Skeletal muscle tissue (tissue), 4 donors: ENCODE results near the gene ERAP2. TPM values are rescaled to one million over a fixed set of nuclear protein-coding genes. Genes with fewer than 3 reads are reported as not detected.
A peak's percentile ranks its signal among the peaks of the same experiment; 100 is the strongest.
"Not testable (repeated sequence)": the region's sequence is repeated elsewhere in the genome, so short reads cannot be mapped to it uniquely, and the experiment has no call there.

ENCODE experiments used
- H3K27ac ChIP-seq: one replicate; pipeline ENCODE4 v1.7.0; 2013; ENCODE audit warnings: mild to moderate bottlenecking, low read depth, low read length, inconsistent platforms
- H3K27me3 ChIP-seq, 3 donors: one replicate each; pipeline ENCODE4 v1.7.0; 2013; ENCODE audit warnings: low read length in 3 of 3; ENCODE audit not compliant: control insufficient read depth in 3 of 3, insufficient read depth in 3 of 3
- H3K36me3 ChIP-seq, 3 donors: one replicate each; pipeline ENCODE4 v1.7.0; 2013; ENCODE audit warnings: low read length in 3 of 3; ENCODE audit not compliant: control insufficient read depth in 3 of 3, insufficient read depth in 3 of 3
- H3K4me1 ChIP-seq, 3 donors: one replicate each; pipeline ENCODE4 v1.7.0; 2013; ENCODE audit warnings: low read length in 3 of 3, mild to moderate bottlenecking in 3 of 3; ENCODE audit not compliant: control insufficient read depth in 3 of 3, insufficient read depth in 3 of 3
- H3K4me3 ChIP-seq, 3 donors: one replicate each; pipeline ENCODE4 v1.7.0; 2013; ENCODE audit warnings: low read length in 3 of 3
- H3K9ac ChIP-seq, 3 donors: one replicate each; pipeline ENCODE4 v1.7.0; 2013; ENCODE audit warnings: low read length in 3 of 3, mild to moderate bottlenecking in 3 of 3, moderate library complexity in 2 of 3, low read depth in 1 of 3
- H3K9me3 ChIP-seq, 3 donors: one replicate each; pipeline ENCODE4 v1.7.0; 2013; ENCODE audit warnings: low read length in 3 of 3; ENCODE audit not compliant: control insufficient read depth in 3 of 3
- total RNA-seq: library from RNA; depleted of rRNA; stranded (reverse); fragments of >200 nt; gene quantifications from one replicate; pipeline ENCODE4 v1.2.3, GENCODE V29; 2014
- donor health status: Osteomylitis.

Gene ERAP2
- total RNA-seq, 1 donor from 2014 or later, result 20.9 TPM

DNA sequence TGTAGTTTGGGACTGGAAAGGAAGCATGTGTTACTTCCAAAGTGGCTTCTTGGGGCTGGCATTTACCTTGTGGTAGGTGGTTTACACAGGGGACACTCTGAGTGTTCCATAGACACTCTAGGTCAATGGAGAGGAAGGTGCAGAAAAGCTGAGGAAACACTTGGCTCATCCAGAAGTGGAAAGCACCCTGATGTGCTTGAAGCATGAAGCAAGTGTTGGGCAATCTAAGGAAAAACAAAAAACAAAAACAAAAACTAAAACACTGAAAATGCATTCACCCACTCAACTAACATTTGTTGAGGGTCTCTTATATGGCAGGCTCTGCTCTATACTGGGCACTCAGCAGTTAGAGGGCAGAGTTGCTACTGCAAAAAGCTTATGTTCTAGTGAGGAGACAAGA, 2.9 kb upstream of the ERAP2 start:
- no peaks in the 10 kb centered on the region for H3K27me3 ChIP-seq
- H3K9ac ChIP-seq, result no peak overlapping the region

DNA sequence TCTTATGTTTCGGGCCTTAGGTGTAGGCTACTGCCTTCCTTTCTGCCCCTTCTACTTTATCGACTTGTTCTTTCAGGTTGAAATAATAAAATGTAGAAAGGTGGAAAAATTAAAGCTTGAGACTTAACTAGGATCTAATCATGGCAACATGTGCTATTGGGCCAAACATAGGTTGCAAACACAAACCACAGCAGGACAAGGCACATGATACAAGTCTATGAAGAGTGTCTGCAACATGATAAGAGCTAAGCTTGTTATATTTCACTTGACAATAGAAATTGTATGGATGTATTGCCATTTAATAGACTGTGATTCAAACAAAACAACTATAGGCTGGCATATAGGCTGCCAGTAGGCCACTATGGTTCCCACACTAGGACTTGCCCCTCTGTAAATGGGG, 1.7 kb upstream of the ERAP2 start:
- no peaks in the 10 kb centered on the region for H3K27me3 ChIP-seq
- no peaks in the 10 kb centered on the region for H3K9me3 ChIP-seq
- H3K27ac ChIP-seq, result no peak overlapping the region
- H3K4me1 ChIP-seq, result peaks cover 8 to 12% (median 10%) of the 10 kb centered on the region in 3 donors
- H3K36me3 ChIP-seq, result peaks cover 0 to under 1% (median 0%) of the 10 kb centered on the region in 3 donors
- no peak overlapping the region for H3K4me3 ChIP-seq
- no peak overlapping the region for H3K9ac ChIP-seq

More for the DNA sequence above, 2.9 kb upstream of the ERAP2 start:
- Histone ChIP-seq H3K36me3 (no peaks in the 10 kb centered on the region), H3K4me3 (no peak overlapping the region), H3K4me1 (peaks cover 10 to 12% (median 12%) of the 10 kb centered on the region in 3 donors), H3K27ac (no peak overlapping the region), H3K9me3 (no peaks in the 10 kb centered on the region)

DNA sequence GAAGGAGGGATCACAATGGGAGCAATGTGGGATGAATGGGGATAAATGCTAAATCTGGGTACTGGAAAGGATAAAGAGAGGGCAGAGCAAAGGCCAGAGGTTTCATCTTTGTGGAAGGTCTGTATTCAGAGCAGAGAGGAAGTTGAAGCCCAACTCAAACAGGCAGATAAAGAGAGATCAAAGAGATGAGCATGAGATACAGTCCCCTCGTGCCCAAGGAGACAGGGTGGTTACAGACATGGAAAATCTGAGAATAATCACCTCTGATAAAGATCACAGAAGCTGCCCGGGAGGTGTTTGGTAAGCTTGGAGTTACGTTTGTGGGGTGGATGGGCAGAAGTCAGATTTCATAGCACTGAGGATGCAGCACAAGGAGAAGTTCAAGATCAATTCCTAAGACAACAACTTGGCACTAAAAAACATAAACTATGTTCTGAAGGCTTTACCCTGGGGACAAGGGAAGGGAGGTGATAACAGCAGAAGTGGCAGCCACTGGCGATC, 459 bp upstream of the ERAP2 start:
- peak overlapping the region; percentile 56 to 80 (median 78) for H3K9ac ChIP-seq
- no peaks in the 10 kb centered on the region for H3K27me3 ChIP-seq
- H3K9me3 ChIP-seq, result no peaks in the 10 kb centered on the region
- H3K36me3 ChIP-seq, result peaks cover 0 to 4% (median 3%) of the 10 kb centered on the region in 3 donors
- H3K27ac ChIP-seq, result peak overlapping the region; percentile 56
- H3K4me3 ChIP-seq, result peak overlapping the region; percentile 78 to 91 (median 79)
- H3K4me1 ChIP-seq, result peaks cover 8 to 12% (median 10%) of the 10 kb centered on the region in 3 donors

DNA sequence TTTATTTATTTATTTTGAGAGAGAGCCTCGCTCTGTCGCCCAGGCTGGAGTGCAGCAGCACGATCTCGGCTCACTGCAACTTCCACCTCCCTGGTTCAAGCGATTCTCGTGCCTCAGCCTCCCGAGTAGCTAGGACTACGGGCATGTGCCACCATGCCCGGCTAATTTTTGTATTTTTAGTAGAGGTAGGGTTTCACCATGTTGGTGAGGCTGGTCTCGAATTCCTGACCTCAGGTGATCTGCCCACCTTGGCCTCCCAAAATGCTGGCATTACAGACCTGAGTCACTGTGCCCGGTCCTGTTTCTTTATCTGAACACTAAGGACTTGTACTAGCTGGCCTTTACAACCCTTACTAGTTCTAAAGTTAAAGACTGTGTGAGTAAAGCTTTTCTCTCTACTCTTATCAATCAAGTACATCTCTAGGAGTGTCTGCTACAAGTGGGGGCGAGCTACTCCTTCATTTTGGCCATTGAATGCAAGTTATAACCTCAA, 723 bp downstream of the ERAP2 start:
- Histone ChIP-seq H3K9ac (peak overlapping the region; percentile 56 to 80 (median 78)), H3K4me1 (peaks cover 10 to 19% (median 11%) of the 10 kb centered on the region in 3 donors), H3K4me3 (peak overlapping the region; percentile 78 to 91 (median 79))
- not testable (repeated sequence) for H3K27me3 ChIP-seq, H3K36me3 ChIP-seq, H3K27ac ChIP-seq, H3K9me3 ChIP-seq

DNA sequence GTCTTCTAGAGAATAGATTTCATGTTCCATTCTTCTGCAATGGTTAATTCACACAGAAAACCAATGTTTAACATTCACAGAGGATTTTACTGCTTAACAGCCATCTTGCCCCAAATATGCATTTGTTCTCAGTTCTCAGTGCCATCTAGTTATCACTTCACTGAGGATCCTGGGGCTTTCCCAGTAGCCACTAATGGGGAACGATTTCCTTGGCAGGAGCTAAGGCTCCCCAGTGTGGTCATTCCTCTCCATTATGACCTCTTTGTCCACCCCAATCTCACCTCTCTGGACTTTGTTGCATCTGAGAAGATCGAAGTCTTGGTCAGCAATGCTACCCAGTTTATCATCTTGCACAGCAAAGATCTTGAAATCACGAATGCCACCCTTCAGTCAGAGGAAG, 3.4 kb downstream of the ERAP2 start:
- Histone ChIP-seq H3K9me3 (no peaks in the 10 kb centered on the region), H3K4me3 (no peak overlapping the region), H3K36me3 (peaks cover 0 to 15% (median 14%) of the 10 kb centered on the region in 3 donors), H3K4me1 (peaks cover 11 to 21% (median 17%) of the 10 kb centered on the region in 3 donors), H3K27ac (no peak overlapping the region), H3K9ac (no peak overlapping the region), H3K27me3 (no peaks in the 10 kb centered on the region)

DNA sequence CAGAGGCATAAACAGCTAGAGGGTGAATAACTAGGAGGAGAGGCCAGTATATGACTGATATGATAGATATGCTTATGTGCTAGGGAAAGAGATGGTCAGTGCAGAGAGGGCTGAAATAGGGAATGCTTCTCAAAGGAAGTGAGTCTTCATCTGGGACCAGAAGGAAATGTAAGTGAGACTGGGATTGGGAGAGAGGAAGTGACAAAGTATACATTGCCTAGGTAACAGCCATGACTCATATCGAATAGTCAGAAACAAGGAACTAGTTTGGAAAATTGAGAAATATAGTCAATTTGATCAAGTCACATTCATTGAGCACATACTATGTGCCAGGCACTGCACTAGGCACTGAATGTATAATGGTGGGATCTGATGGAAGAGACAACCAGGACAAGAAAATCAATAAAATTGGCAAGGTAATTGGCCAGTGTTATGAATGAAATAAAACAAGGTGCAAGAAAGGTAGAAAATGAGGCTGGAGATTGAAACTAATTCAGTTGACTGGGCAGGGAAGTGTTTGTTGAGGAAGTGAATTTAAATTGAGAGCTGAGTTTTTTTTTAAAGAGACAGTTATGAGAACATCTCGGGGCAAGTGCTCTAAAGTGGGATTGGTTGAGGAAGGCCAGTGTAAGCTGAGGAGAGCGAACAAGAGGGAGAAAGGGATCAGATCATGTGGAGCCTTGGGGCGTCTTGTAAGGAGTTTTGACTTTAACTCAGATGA, 4.3 kb downstream of the ERAP2 start:
- Histone ChIP-seq H3K4me1 (peaks cover 14 to 29% (median 21%) of the 10 kb centered on the region in 3 donors), H3K27ac (no peak overlapping the region), H3K27me3 (no peaks in the 10 kb centered on the region), H3K36me3 (peaks cover 0 to 15% (median 14%) of the 10 kb centered on the region in 3 donors), H3K9ac (no peak overlapping the region), H3K4me3 (no peak overlapping the region), H3K9me3 (no peaks in the 10 kb centered on the region)

DNA sequence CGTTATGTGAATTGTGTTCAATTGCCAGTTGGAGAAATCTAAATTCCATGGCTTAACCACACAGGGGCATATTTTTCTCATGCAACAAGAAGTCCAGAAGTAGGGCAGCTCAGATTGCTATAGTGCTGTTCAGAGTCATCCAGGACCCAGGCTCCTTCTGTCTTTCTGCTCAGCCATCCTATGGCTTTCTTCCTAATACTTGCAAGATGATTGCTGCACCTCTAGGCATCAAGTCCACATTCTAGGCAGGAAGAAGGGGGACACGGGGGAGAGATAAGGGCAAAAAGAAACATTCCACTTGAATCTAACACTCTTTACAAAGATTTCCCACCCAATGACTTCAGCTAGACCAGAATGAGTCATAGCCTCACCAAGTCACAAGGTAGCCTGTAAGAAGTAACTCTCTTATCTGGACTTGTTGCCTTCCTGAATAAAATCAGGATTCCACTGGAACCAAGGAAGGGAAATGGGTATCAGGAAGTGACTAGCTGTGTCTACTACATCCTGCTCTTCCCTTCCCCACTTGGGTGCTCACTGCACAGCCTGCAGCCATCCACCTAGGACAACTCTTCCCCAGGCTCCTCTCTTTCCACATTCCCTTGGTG, 5.3 kb downstream of the ERAP2 start:
- H3K36me3 ChIP-seq, result peaks cover 0 to 15% (median 14%) of the 10 kb centered on the region in 3 donors
- H3K4me1 ChIP-seq, result peaks cover 15 to 28% (median 18%) of the 10 kb centered on the region in 3 donors
- no peak overlapping the region for H3K4me3 ChIP-seq
- no peak overlapping the region for H3K9ac ChIP-seq
- no peak overlapping the region for H3K27ac ChIP-seq
- no peaks in the 10 kb centered on the region for H3K27me3 ChIP-seq
- H3K9me3 ChIP-seq, result no peaks in the 10 kb centered on the region

DNA sequence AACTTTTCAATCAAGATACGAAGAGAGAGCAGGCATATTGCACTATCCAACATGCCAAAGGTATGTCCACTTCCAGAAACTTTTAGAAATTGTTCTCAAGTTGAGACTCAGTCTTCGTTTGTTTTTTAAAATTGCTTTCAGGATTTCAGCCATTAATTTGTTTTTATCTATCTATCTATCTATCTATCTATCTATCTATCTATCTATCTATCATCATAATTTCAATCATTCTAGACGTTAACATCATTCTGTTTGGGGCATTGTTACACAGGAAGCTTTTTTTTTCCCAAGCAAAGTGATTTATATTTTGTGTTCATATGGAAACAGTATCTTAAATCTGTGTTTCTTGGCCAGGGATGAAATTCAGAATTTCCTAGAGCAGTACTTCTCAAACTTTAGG, 7.6 kb downstream of the ERAP2 start:
- no peaks in the 10 kb centered on the region for H3K27me3 ChIP-seq
- H3K4me3 ChIP-seq, result no peak overlapping the region
- H3K9ac ChIP-seq, result no peak overlapping the region
- peaks cover 10 to 23% (median 14%) of the 10 kb centered on the region in 3 donors for H3K4me1 ChIP-seq
- peaks cover 0 to 15% (median 14%) of the 10 kb centered on the region in 3 donors for H3K36me3 ChIP-seq
- no peak overlapping the region for H3K27ac ChIP-seq
- no peaks in the 10 kb centered on the region for H3K9me3 ChIP-seq

DNA sequence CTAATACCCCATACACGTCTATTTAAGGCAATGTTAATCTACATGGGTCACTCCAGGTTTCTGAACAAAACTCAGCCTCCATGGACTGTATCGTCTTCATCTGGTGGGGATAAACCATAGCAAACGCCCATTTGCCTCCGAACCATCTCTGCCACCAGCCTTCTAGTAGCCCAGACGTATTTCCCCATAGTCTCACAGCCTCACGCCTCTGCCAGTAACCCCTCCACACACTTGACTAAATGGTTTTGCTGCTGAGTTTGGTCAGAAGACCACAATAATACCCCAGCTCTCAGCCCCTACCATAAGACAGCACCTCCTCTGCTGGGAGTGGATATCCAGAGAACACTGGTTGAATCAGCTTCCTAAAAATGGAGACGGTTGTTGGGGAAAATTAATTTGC, 8.7 kb downstream of the ERAP2 start:
- H3K27me3 ChIP-seq, result no peaks in the 10 kb centered on the region
- H3K4me3 ChIP-seq, result no peak overlapping the region
- peak overlapping the region; percentile 81 for H3K27ac ChIP-seq
- no peaks in the 10 kb centered on the region for H3K9me3 ChIP-seq
- no peak overlapping the region for H3K9ac ChIP-seq
- peaks cover 2 to 14% (median 14%) of the 10 kb centered on the region in 3 donors for H3K36me3 ChIP-seq
- H3K4me1 ChIP-seq, result peaks cover 10 to 23% (median 14%) of the 10 kb centered on the region in 3 donors
